ENCODE data around the gene FYN.
A peak's percentile ranks its signal among the peaks of the same experiment; 100 is the strongest.
"Not testable (repeated sequence)": the region's sequence is repeated elsewhere in the genome, so short reads cannot be mapped to it uniquely, and the experiment has no call there.

The FYN gene

GRCh38 chr6:111850295-111850937, 22.8 kb downstream of the FYN start:
- no peak for DNase-seq (ENCODE audit: low read depth in 3 of 3)

DNA sequence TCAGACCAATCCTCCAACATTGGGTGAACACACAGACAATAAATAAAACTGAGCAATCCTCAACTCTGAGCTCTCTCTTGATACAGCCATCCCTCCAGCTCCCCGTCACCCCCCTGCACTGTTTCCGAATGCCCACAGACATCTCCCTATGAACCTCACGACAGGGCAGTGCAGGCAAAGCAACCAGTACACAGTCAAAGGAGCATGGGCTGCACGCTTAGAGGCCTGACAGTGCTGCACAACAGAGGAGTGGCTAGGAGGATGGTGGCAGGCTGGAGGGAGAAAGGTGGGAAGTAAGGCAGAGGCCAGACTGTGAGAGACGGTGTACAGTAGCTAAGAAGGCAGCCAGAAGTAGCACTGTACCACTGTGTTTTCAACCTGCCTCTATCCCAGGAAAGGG, 24.0 kb downstream of the FYN start:
- no peak for DNase-seq (ENCODE audit: low read depth in 3 of 3)

DNA sequence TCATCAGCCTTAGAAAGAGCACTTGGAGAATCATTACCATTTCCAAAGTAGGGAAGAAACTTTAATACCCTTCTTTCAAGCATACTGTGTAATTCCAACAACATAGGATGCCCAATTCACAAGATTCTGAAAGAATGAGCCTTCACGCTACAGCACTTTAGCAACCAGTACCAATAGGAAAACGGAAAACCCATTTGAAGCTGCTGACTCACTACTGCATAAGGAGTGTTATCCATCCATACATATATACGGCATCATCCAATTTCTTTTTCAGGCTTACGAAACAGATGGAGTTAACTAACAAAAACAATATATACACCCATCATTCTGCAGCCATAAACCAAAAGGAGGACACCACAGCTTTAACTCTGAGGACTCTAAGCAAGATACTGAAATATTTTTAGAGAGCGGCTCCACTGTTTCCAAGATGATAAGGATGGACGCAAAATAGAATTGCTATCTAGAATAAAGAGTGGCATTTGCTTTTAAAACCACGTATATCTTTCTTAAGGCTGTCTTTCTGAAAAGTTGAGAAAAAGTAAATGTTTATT, 24.9 kb downstream of the FYN start:
- no peak for DNase-seq (ENCODE audit: low read depth in 3 of 3)

GRCh38 chr6:111846492-111847409, 26.5 kb downstream of the FYN start:
- peak in 1 of 3 experiments; percentile 38 for DNase-seq (ENCODE audit: low read depth in 3 of 3)

GRCh38 chr6:111846066-111846465, 27.2 kb downstream of the FYN start:
- no peak for DNase-seq (ENCODE audit: low read depth in 3 of 3)

GRCh38 chr6:111845441-111845871, 27.8 kb downstream of the FYN start:
- DNase-seq (ENCODE audit: low read depth in 3 of 3) = no peak

- no peak for DNase-seq (ENCODE audit: low read depth in 3 of 3)
Observed at GRCh38 chr6:111844921-111845320, 28.3 kb downstream of the FYN start.

DNA sequence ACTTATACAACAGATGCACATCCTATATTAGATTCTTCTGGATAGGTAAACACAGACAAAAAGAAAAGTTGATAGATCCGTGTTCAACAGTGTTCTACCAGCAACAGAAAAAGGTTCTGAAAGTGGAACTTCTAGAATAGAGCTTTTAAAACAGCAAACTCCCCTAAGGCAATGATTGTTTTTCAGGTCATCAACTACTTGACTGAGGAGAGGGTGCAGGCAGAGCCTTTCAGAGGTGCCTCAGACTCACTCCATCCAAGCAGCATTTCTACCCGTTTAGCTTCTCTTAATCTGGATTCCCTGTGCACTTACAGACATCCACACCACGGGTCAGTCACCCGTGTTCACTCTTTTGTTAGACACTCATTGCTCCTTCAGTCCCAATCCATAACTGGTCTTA, 28.9 kb downstream of the FYN start:
- no peak for DNase-seq (ENCODE audit: low read depth in 3 of 3)

- peak in 2 of 3 experiments; percentile 34 to 53 for DNase-seq (ENCODE audit: low read depth in 3 of 3)
Observed at GRCh38 chr6:111843347-111844147, 29.7 kb downstream of the FYN start.

DNA sequence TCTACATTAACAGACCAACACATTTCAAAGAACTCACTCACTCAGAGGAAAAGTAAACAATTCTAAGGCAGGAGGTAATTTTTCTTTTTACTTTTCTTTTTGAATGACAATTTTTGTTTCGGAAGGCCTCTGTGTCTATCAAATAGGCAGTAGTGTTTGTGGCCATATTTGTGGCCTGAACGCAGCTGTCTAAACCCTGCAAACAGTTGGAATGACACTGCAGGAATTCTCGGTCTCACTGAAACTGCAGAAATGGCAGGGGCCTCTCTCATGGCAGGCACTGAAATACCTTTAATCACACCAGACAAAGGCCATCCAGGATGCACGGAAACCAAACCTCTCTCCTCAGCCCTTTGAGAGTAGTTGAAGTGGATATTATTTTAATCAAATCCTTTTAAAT, 30.4 kb downstream of the FYN start:
- DNase-seq (ENCODE audit: low read depth in 3 of 3) = no peak

- no peak for DNase-seq (ENCODE audit: low read depth in 3 of 3)
Observed at GRCh38 chr6:111842271-111842822, 30.9 kb downstream of the FYN start.

GRCh38 chr6:111841822-111842221, 31.4 kb downstream of the FYN start:
- DNase-seq (ENCODE audit: low read depth in 3 of 3) = no peak

DNA sequence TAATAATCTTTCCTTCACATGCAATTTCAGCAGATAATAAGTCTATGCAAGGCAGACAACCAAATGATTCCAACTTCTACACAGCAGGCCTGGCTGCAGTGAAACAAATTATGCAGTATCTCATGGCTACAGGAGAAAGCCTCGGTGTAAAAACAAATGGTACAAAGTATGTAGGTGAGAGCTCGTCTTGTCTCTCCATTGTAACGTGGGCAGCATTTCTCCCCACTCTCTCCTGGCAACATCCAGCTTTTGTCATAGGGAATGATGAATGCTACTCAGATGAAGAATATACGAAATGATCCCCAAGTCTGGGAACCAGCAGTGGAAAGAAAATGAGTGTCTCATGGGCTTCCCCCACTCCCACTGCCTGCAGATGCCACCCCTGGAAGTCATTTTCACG, 32.4 kb downstream of the FYN start:
- DNase-seq (ENCODE audit: low read depth in 3 of 3) = no peak

- no peak for DNase-seq (ENCODE audit: low read depth in 3 of 3)
Observed at GRCh38 chr6:111838749-111839484, 34.3 kb downstream of the FYN start.

GRCh38 chr6:111837641-111838500, 35.4 kb downstream of the FYN start:
- DNase-seq (ENCODE audit: low read depth in 3 of 3) = peak in 2 of 3 experiments; percentile 53 to 62

DNA sequence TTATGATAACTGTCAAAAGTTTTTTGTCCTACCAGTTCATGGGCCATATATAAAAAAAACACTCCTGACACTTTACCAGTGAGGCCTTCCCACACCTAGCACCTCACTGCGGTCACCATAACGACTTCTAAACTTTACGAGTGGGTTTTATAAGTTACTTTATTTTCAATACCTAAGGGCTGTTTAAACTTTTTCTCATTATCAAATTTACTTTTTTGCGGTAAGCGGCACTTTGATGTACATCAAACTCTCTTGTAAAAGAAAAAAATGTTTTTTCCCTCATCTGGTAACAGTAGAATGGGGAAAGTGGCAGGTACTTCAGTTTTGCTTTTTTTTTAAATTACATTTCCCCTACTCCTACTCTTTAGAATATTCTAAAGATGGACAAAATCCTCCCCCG, 36.2 kb downstream of the FYN start:
- no peak for DNase-seq (ENCODE audit: low read depth in 3 of 3)

GRCh38 chr6:111835807-111836206, 37.4 kb downstream of the FYN start:
- DNase-seq (ENCODE audit: low read depth in 3 of 3) = no peak

DNA sequence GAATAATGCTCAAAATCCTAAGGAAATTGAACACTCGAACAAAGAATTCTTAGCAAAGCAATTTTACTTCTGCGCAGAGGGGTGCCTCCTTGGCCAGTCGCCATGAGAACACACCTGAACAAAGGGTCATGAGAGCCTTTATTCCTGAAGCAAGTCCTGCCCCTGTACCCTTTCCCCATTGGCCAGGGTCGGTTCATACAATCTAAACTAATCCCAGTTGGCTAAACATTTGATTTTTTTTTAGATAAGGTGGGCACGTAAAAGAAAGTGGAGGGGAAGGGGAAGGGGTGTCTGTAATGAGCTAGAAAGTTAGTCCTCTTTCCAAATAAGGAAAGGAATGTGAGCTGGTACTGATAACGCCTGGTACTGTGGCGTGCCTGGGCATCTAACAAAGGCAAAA, 37.9 kb downstream of the FYN start:
- DNase-seq (ENCODE audit: low read depth in 3 of 3) = not testable (repeated sequence)

DNA sequence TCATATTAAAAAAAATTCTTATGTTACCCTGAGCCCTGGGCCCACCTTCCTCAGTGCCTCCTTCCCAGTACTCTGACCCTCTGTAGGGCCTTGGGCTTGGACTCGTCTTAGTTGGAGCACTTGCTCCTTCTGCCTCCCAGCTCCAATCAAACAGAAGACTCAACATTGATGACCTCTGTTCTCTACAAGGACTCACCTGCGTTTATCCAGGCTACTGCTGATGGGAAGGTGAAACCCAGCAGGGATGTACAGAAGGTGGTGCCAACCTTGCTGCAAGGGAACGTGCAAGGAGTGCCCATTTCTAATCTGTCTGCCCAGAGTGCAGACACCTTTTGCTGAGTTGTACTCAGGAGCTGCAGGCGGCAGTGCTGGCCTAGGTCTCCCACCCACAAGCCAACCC, 38.9 kb downstream of the FYN start:
- DNase-seq (ENCODE audit: low read depth in 3 of 3) = no peak

GRCh38 chr6:111832833-111833418, 40.3 kb downstream of the FYN start:
- no peak for DNase-seq (ENCODE audit: low read depth in 3 of 3)
